Activated CD8-positive, alpha-beta T cell treated with anti-CD3 and anti-CD28 coated beads for 36 hours (primary cell): ENCODE measurements around the gene DVL3. TPM values are rescaled to one million over a fixed set of nuclear protein-coding genes. Genes with fewer than 3 reads are reported as not detected.

Source experiments
- ATAC-seq: fragments of 200-7000 bp; cut with Tn5 transposase; one replicate; pipeline ENCODE4 v1.10.0; 2021; ENCODE audit warnings: mild to moderate bottlenecking, moderate library complexity
- CTCF ChIA-PET: fragments of 350-600 bp; sonication (Branson Sonifier 250); formaldehyde crosslinking; loops from one replicate; lab custom pipeline; 2021; ENCODE audit warnings: antibody characterized with exemption; lab: Charles Lee
- POLR2A ChIA-PET: fragments of 350-600 bp; sonication (Branson Sonifier 250); formaldehyde crosslinking; loops from one replicate; lab custom pipeline; 2021; ENCODE audit warnings: antibody characterized with exemption; lab: Charles Lee
- DNase-seq: peaks from one replicate; pipeline ENCODE4 v3.0.0-alpha.2; 2020
- H3K27ac Mint-ChIP-seq: one replicate; pipeline ENCODE4 v1.8.0; 2021; ENCODE audit warnings: mild to moderate bottlenecking, mixed read lengths
- H3K27me3 Mint-ChIP-seq: one replicate; pipeline ENCODE4 v1.8.0; 2021; ENCODE audit warnings: mixed read lengths
- H3K36me3 Mint-ChIP-seq: one replicate; pipeline ENCODE4 v1.8.0; 2021; ENCODE audit warnings: low read depth, mixed read lengths
- H3K4me1 Mint-ChIP-seq: one replicate; pipeline ENCODE4 v1.8.0; 2021; ENCODE audit warnings: low read depth, mixed read lengths
- H3K4me3 Mint-ChIP-seq: one replicate; pipeline ENCODE4 v1.8.0; 2021; ENCODE audit warnings: mild to moderate bottlenecking, moderate library complexity, mixed read lengths
- H3K9me3 Mint-ChIP-seq: one replicate; pipeline ENCODE4 v1.8.0; 2021; ENCODE audit warnings: mixed read lengths
- intact Hi-C: fragments of 100-400 bp; cut with micrococcal nuclease; formaldehyde crosslinking; loops from one replicate; pipeline ENCODE4 v1.10.0; 2022
- total RNA-seq, 2 experiments: library from RNA; stranded (reverse); gene quantifications; one replicate each; pipeline ENCODE4 v1.2.3, GENCODE V29; 2021
- TF ChIP-seq, protein P1 (sequence below): fragments of 200-600 bp; IDR thresholded peaks from one replicate; pipeline ENCODE4 v1.8.0; 2022; ENCODE audit warnings: antibody characterized with exemption, mild to moderate bottlenecking

DVL3 gene
- total RNA-seq, 2 experiments from 2014 or later: 21.2 to 25.9 TPM

DNA sequence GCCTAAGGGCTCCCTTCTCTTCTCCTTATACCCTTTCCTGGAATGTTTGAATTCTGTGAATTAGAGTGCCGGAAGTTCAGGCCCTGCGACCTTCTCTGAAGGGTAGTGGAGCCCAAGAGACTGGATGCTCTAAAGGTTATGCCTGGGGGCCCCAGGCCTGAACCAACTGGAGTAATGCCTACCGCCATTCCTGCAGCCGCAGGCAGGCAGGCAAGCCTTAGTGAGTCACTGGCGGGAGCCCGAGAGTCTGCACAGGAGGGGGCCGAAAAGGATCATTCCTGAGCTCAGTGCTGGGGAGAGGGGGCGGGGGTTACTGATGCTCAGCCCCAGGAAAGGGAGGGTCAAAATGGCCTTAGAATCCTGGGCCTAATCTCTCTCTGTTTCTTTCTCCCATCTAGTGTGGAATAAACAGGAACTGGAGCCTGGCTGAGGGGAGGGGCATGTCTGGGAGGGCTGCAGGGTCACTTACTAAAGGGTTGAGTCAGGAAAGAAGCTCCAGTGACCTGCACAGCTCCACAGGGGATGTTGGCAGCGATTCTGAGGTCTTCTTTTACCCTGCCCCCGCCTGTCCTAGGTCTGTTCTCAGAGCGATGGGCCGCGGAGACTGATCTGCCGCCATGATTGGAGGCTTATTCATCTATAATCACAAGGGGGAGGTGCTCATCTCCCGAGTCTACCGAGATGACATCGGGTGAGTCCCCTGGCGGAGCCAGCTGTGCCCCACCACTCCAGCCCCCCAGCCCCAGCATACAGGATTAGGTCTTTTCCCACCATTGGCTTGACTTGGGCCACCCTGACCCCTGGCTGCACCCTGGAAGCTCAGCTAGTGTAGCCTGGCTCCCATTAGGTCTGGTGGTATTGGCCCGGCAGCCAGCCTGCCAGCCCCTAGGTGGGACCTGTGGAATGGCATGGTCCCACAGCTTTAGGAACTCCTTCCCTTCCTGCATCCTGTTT, 21.5 kb downstream of the DVL3 start:
- peak overlapping the region; percentile 85 for H3K4me3 Mint-ChIP-seq
- H3K27ac Mint-ChIP-seq: peak overlapping the region; percentile 34
- H3K4me1 Mint-ChIP-seq: peaks cover 29% of the 10 kb centered on the region
- ChIA-PET POLR2A (interaction anchor here (0.6 to 1.2 kb wide), 2 partner anchors 9 to 30 kb away, joined by 4 to 7 read pairs; partner anchors contain the start of gene ABCF3), CTCF (interaction anchor here (0.9 to 1.3 kb wide), 3 partner anchors 27 to 73 kb away, joined by 3 to 5 read pairs (median 4); partner anchors contain the start of gene EEF1AKMT4)
- no peaks in the 10 kb centered on the region for H3K27me3 Mint-ChIP-seq
- no peak for DNase-seq
- no peak for ATAC-seq
- H3K36me3 Mint-ChIP-seq: peaks cover 34% of the 10 kb centered on the region
- intact Hi-C loops: no loop called here
- no peaks in the 10 kb centered on the region for H3K9me3 Mint-ChIP-seq
- TF ChIP-seq, protein P1, sequence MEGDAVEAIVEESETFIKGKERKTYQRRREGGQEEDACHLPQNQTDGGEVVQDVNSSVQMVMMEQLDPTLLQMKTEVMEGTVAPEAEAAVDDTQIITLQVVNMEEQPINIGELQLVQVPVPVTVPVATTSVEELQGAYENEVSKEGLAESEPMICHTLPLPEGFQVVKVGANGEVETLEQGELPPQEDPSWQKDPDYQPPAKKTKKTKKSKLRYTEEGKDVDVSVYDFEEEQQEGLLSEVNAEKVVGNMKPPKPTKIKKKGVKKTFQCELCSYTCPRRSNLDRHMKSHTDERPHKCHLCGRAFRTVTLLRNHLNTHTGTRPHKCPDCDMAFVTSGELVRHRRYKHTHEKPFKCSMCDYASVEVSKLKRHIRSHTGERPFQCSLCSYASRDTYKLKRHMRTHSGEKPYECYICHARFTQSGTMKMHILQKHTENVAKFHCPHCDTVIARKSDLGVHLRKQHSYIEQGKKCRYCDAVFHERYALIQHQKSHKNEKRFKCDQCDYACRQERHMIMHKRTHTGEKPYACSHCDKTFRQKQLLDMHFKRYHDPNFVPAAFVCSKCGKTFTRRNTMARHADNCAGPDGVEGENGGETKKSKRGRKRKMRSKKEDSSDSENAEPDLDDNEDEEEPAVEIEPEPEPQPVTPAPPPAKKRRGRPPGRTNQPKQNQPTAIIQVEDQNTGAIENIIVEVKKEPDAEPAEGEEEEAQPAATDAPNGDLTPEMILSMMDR: no peak

GRCh38 chr3:184177331-184177731, 22.2 kb downstream of the DVL3 start:
- H3K9me3 Mint-ChIP-seq: no peaks in the 10 kb centered on the region
- ATAC-seq: no peak
- H3K36me3 Mint-ChIP-seq: peaks cover 39% of the 10 kb centered on the region
- no peak overlapping the region for H3K4me3 Mint-ChIP-seq
- peaks cover 29% of the 10 kb centered on the region for H3K4me1 Mint-ChIP-seq
- ChIA-PET POLR2A (no interaction called here), CTCF (interaction anchor here (0.9 to 1.3 kb wide), 3 partner anchors 26 to 72 kb away, joined by 3 to 5 read pairs (median 4); partner anchors contain the start of gene EEF1AKMT4)
- H3K27ac Mint-ChIP-seq: no peak overlapping the region
- H3K27me3 Mint-ChIP-seq: no peaks in the 10 kb centered on the region
- DNase-seq: no peak
- intact Hi-C loops: no loop called here
- TF ChIP-seq, protein P1: no peak

GRCh38 chr3:184177767-184178306, 22.7 kb downstream of the DVL3 start:
- intact Hi-C loops: no loop called here

GRCh38 chr3:184178521-184179138, 23.5 kb downstream of the DVL3 start:
- ATAC-seq (no peak), DNase-seq (no peak)
- ChIA-PET POLR2A (no interaction called here), CTCF (interaction anchor here (1.4 kb wide), 1 partner anchor 49 kb away, joined by 6 read pairs; no protein-coding TSS in a partner anchor)
- Mint-ChIP-seq H3K27ac (no peak overlapping the region), H3K4me3 (no peak overlapping the region), H3K9me3 (no peaks in the 10 kb centered on the region), H3K36me3 (peaks cover 44% of the 10 kb centered on the region), H3K27me3 (no peaks in the 10 kb centered on the region), H3K4me1 (peaks cover 29% of the 10 kb centered on the region)
- TF ChIP-seq, protein P1: no peak
- intact Hi-C loops: no loop called here

More at GRCh38 chr3:184177767-184178306, 22.7 kb downstream of the DVL3 start:
- Mint-ChIP-seq H3K4me3 (no peak overlapping the region), H3K27ac (no peak overlapping the region), H3K27me3 (no peaks in the 10 kb centered on the region), H3K36me3 (peaks cover 42% of the 10 kb centered on the region), H3K9me3 (no peaks in the 10 kb centered on the region), H3K4me1 (peaks cover 29% of the 10 kb centered on the region)
- POLR2A ChIA-PET: no interaction called here
- TF ChIP-seq, protein P1: no peak
- DNase-seq (no peak), ATAC-seq (no peak)
- CTCF ChIA-PET: interaction anchor here (1.3 to 1.4 kb wide), 2 partner anchors 50 to 72 kb away, joined by 4 to 6 read pairs; partner anchors contain the start of gene EEF1AKMT4
